Astrocyte of the cerebellum (primary cell): ENCODE results near the gene DNAJA3.
"Not testable (repeated sequence)": the region's sequence is repeated elsewhere in the genome, so short reads cannot be mapped to it uniquely, and the experiment has no call there.

Experiments
- DNase-seq: peaks from one replicate; pipeline ENCODE4 v3.0.0-alpha.2; 2011; ENCODE audit warnings: low read depth
- H3K4me3 ChIP-seq: 2 replicates; pipeline ENCODE4 v1.5.1; 2011; ENCODE audit warnings: mild to moderate bottlenecking, low read depth, low read length, moderate library complexity
- in situ Hi-C: cut with HindIII; loops from 2 replicates; pipeline ENCODE4 v1.10.0; 2017; ENCODE audit warnings: low sequenced_read_pairs
- TF ChIP-seq, protein P1 (sequence below): IDR thresholded peaks from 2 replicates; pipeline ENCODE4 v1.5.1; 2012; ENCODE audit warnings: low read length, low read depth, moderate library complexity, mild to moderate bottlenecking; ENCODE audit errors: missing control alignments

Gene DNAJA3

DNA sequence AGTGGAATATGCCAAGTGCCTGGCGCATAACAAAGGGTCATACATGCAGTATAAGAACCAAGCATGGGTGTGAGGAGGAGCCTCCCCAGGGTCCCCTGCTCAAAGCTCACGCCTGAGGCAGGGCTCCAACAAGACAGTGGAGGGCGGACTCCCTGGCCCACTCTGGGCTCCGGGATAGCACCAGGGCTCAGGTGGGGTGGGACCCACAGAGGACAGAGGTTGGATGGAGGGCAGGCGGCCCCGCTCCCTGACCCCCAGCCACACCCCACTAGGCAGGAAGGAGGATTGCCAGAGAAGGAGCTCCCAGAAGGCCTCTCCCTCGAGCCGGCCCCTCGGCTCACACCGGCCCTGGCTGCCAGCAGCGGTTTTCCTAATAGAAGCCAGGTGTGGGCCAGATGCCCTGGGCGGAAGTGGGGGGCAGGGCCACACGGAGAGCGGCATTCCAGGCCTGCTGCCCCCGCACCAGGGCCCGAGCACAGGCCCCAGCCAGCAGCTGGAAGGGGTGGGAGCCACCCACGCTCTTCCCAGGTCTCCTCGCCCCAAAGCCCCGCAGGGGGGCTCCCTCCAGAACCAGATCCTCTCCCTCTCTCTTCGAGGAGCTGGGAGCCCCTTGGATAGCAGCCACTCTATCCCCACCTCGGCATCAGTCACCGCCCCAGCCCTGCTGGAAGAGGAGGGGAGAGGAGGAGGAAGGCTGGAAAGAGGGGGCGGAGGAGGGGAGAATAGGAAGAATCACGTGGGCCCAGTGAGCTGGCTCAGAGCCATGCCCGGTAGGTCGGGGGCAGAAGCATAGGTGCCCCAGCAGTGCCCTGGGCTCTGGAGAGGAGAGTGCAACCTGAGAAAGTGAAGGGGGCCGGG lies 33.1 kb upstream of the DNAJA3 start:
- TF ChIP-seq, protein P1, sequence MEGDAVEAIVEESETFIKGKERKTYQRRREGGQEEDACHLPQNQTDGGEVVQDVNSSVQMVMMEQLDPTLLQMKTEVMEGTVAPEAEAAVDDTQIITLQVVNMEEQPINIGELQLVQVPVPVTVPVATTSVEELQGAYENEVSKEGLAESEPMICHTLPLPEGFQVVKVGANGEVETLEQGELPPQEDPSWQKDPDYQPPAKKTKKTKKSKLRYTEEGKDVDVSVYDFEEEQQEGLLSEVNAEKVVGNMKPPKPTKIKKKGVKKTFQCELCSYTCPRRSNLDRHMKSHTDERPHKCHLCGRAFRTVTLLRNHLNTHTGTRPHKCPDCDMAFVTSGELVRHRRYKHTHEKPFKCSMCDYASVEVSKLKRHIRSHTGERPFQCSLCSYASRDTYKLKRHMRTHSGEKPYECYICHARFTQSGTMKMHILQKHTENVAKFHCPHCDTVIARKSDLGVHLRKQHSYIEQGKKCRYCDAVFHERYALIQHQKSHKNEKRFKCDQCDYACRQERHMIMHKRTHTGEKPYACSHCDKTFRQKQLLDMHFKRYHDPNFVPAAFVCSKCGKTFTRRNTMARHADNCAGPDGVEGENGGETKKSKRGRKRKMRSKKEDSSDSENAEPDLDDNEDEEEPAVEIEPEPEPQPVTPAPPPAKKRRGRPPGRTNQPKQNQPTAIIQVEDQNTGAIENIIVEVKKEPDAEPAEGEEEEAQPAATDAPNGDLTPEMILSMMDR = no peak
- H3K4me3 ChIP-seq = no peak overlapping the region
- in situ Hi-C loops = no loop called here
- no peak for DNase-seq

DNA sequence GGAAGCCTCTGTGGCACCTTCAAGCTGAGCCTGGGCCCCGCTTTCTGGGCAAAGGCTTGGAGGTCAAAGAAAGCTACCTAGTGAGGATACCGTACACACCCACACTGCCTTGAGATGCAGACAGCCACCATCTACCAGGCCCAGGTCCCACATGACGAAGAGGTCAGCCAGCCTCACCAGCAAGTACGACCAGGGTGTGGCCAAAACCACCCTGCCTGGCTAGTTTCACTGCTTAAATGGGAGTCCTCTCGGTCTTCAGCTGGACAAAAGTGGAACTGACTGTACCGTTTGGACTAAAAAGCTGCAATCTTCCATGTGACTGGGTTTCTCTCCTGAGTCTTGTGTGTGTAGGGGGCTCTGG lies 32.4 kb upstream of the DNAJA3 start:
- H3K4me3 ChIP-seq = no peak overlapping the region
- TF ChIP-seq, protein P1 = no peak
- DNase-seq = no peak
- in situ Hi-C loops = no loop called here

DNA sequence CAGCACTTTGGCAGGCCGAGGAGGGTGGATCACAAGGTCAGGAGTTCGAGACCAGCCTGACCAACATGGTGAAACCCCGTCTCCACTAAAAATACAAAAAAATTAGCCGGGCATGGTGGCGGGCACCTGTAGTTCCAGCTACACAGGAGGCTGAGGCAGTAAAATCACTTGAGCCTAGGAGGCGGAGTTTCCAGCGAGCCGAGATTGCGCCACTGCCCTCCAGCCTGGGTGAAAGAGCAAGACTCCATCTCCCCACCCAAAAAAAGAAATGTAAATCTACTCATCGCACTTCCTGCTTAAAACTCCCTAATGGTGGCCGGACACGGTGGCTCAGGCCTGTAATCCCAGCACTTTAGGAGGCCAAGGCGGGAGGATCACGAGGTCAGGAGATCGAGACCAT lies 31.8 kb upstream of the DNAJA3 start:
- DNase-seq, H3K4me3 ChIP-seq, in situ Hi-C loops: not testable (repeated sequence)

- TF ChIP-seq, protein P1 = no peak
- DNase-seq = no peak
- in situ Hi-C loops = no loop called here
- no peak overlapping the region for H3K4me3 ChIP-seq
Observed at GRCh38 chr16:4395055-4395726, 30.5 kb upstream of the DNAJA3 start.

- TF ChIP-seq, protein P1 = no peak
- DNase-seq = no peak
- no peak overlapping the region for H3K4me3 ChIP-seq
- in situ Hi-C loops = no loop called here
Observed at GRCh38 chr16:4399001-4399730, 26.5 kb upstream of the DNAJA3 start.

- DNase-seq = no peak
- H3K4me3 ChIP-seq = no peak overlapping the region
- in situ Hi-C loops = no loop called here
- TF ChIP-seq, protein P1 = no peak
Observed at GRCh38 chr16:4401094-4401501, 24.6 kb upstream of the DNAJA3 start.

DNA sequence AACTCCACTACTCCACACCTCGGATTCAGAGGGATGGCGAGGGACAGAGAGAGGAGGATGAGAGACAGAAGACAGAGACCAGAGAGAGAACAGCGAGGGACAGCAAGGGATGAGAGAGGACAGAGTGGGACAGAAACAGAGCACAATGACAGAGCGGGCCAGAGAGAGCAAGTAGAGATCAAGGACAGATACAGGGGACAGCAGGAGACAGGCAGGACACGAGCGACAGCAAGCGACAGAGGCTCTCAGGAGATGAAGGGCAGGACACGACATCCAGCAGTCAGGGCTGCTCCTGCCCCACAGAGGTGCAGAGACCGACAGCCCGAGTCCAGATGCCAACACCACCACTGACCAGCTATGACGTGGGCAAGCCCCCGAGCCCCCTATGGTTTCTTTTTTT lies 24.2 kb upstream of the DNAJA3 start:
- TF ChIP-seq, protein P1 = no peak
- no peak overlapping the region for H3K4me3 ChIP-seq
- in situ Hi-C loops = no loop called here
- no peak for DNase-seq
